HEK293 (cell line): Measurements from ENCODE around the gene CTPS1.

Source experiments
- CTCF ChIA-PET: fragments of 350-600 bp; formaldehyde crosslinking; extraction: SDS; loops from one replicate; lab custom pipeline; 2021; ENCODE audit warnings: antibody characterized with exemption; lab: Yijun Ruan, JAX
- POLR2A ChIA-PET: fragments of 300-600 bp; formaldehyde crosslinking; extraction: SDS; loops from one replicate; lab custom pipeline; 2020; ENCODE audit warnings: antibody characterized with exemption, inconsistent platforms; lab: Yijun Ruan, JAX
- H3K27ac ChIP-seq: fragments of 200-500 bp; sonication (Bioruptor generic); 2 replicates; pipeline ENCODE4 v1.5.1; 2014; ENCODE audit warnings: low read depth, low read length, control low read depth, inconsistent platforms; ENCODE audit errors: extremely low read depth
- H3K36me3 ChIP-seq, 2 experiments: fragments of 200-500 bp in 1 of 2; sonication (Bioruptor generic) in 1 of 2; 1 replicate in 1 of 2; 2 replicates in 1 of 2; pipeline ENCODE4 v1.5.1; 2014 to 2017; ENCODE audit warnings: inconsistent platforms in 2 of 2, low read length in 2 of 2; ENCODE audit not compliant: control insufficient read depth in 2 of 2, insufficient read depth in 1 of 2
- H3K4me1 ChIP-seq: fragments of 200-500 bp; sonication (Bioruptor generic); 2 replicates; pipeline ENCODE4 v1.5.1; 2014; ENCODE audit warnings: mild to moderate bottlenecking, low read length, inconsistent platforms; ENCODE audit not compliant: control insufficient read depth, insufficient read depth
- H3K4me3 ChIP-seq: 2 replicates; pipeline ENCODE4 v1.5.1; 2011; ENCODE audit warnings: low read depth, mild to moderate bottlenecking, control low read depth, low read length, moderate library complexity
- H3K9me3 ChIP-seq: fragments of 200-500 bp; sonication (Bioruptor generic); 2 replicates; pipeline ENCODE4 v1.5.1; 2014; ENCODE audit warnings: low read depth, low read length, inconsistent platforms; ENCODE audit not compliant: control insufficient read depth, insufficient read depth
- HOXD13 ChIP-seq: sonication (generic); formaldehyde crosslinking; IDR thresholded peaks from 2 replicates; pipeline ENCODE4 v1.8.0; 2022; ENCODE audit warnings: missing genetic modification reagents, borderline replicate concordance
- KLF9 ChIP-seq: fragments of 450-650 bp; formaldehyde crosslinking; IDR thresholded peaks from 2 replicates; pipeline ENCODE4 v1.5.1; 2016; ENCODE audit warnings: missing biosample characterization, missing genetic modification characterization, low read depth
- MZF1 ChIP-seq: fragments of 450-650 bp; formaldehyde crosslinking; IDR thresholded peaks from 2 replicates; pipeline ENCODE4 v1.5.1; 2017; ENCODE audit warnings: missing biosample characterization, missing genetic modification characterization, borderline replicate concordance
- OSR2 ChIP-seq: fragments of 450-650 bp; formaldehyde crosslinking; IDR thresholded peaks from 2 replicates; pipeline ENCODE4 v1.5.1; 2016; ENCODE audit warnings: missing biosample characterization, missing genetic modification characterization
- SCRT1 ChIP-seq: fragments of 450-650 bp; formaldehyde crosslinking; IDR thresholded peaks from 2 replicates; pipeline ENCODE4 v1.5.1; 2016; ENCODE audit warnings: missing biosample characterization, missing genetic modification characterization, borderline replicate concordance
- TRIM28 ChIP-seq: IDR thresholded peaks from 2 replicates; pipeline ENCODE4 v1.6.1; 2011; ENCODE audit warnings: low read length, control low read depth, borderline replicate concordance
- ZBTB1 ChIP-seq: fragments of 450-650 bp; formaldehyde crosslinking; IDR thresholded peaks from 2 replicates; pipeline ENCODE4 v1.5.1; 2016; ENCODE audit warnings: missing biosample characterization, missing genetic modification characterization
- ZNF133 ChIP-seq: fragments of 450-650 bp; formaldehyde crosslinking; IDR thresholded peaks from 2 replicates; pipeline ENCODE4 v1.5.1; 2016; ENCODE audit warnings: missing biosample characterization, missing genetic modification characterization
- ZNF138 ChIP-seq: fragments of 450-650 bp; formaldehyde crosslinking; IDR thresholded peaks from 2 replicates; pipeline ENCODE4 v1.5.1; 2016; ENCODE audit warnings: missing biosample characterization, missing genetic modification characterization, borderline replicate concordance
- ZNF211 ChIP-seq: fragments of 450-650 bp; formaldehyde crosslinking; IDR thresholded peaks from 2 replicates; pipeline ENCODE4 v1.5.1; 2016; ENCODE audit warnings: low read depth, missing biosample characterization, missing genetic modification characterization
- ZNF274 ChIP-seq, 2 experiments: fragments of 200-500 bp in 1 of 2; fragments of 450-650 bp in 1 of 2; sonication (Bioruptor generic) in 1 of 2; formaldehyde crosslinking in 1 of 2; IDR thresholded peaks; 2 replicates each; pipeline versions ENCODE4 v1.5.1 to v1.6.1; 2014 to 2016; ENCODE audit warnings: borderline replicate concordance in 1 of 2, inconsistent platforms in 1 of 2, low read length in 1 of 2, missing biosample characterization in 1 of 2, missing genetic modification characterization in 1 of 2
- ZNF324 ChIP-seq: fragments of 450-650 bp; formaldehyde crosslinking; IDR thresholded peaks from 2 replicates; pipeline ENCODE4 v1.5.1; 2016; ENCODE audit warnings: missing biosample characterization, missing genetic modification characterization
- ZNF341 ChIP-seq: fragments of 450-650 bp; formaldehyde crosslinking; IDR thresholded peaks from 2 replicates; pipeline ENCODE4; 2016; ENCODE audit warnings: low read depth, missing biosample characterization, missing genetic modification characterization
- ZNF404 ChIP-seq: fragments of 450-650 bp; formaldehyde crosslinking; IDR thresholded peaks from 2 replicates; pipeline ENCODE4 v1.5.1; 2017; ENCODE audit warnings: missing biosample characterization, missing genetic modification characterization
- ZNF548 ChIP-seq: fragments of 450-650 bp; formaldehyde crosslinking; IDR thresholded peaks from 2 replicates; pipeline ENCODE4 v1.5.1; 2016; ENCODE audit warnings: missing biosample characterization, missing genetic modification characterization
- ZNF555 ChIP-seq: fragments of 450-650 bp; formaldehyde crosslinking; conservative IDR thresholded peaks from 2 replicates; pipeline ENCODE4 v1.5.1; 2017; ENCODE audit warnings: missing biosample characterization, mild to moderate bottlenecking, missing genetic modification characterization, inconsistent platforms
- ZNF560 ChIP-seq: fragments of 450-650 bp; formaldehyde crosslinking; IDR thresholded peaks from 2 replicates; pipeline ENCODE4 v1.5.1; 2017; ENCODE audit warnings: missing biosample characterization, missing genetic modification characterization, borderline replicate concordance
- ZNF561 ChIP-seq: fragments of 450-650 bp; IDR thresholded peaks from 2 replicates; pipeline ENCODE4 v1.5.1; 2018; ENCODE audit warnings: missing biosample characterization, missing genetic modification characterization, borderline replicate concordance
- ZNF624 ChIP-seq: fragments of 450-650 bp; formaldehyde crosslinking; IDR thresholded peaks from 2 replicates; pipeline ENCODE4 v1.5.1; 2017; ENCODE audit warnings: missing biosample characterization, missing genetic modification characterization
- ZNF658 ChIP-seq: fragments of 450-650 bp; formaldehyde crosslinking; IDR thresholded peaks from 2 replicates; pipeline ENCODE4; 2016; ENCODE audit warnings: missing biosample characterization, missing genetic modification characterization
- ZNF785 ChIP-seq: fragments of 450-650 bp; formaldehyde crosslinking; IDR thresholded peaks from 2 replicates; pipeline ENCODE4 v1.5.1; 2016; ENCODE audit warnings: missing biosample characterization, missing genetic modification characterization
- TF ChIP-seq, protein P1 (sequence below): fragments of 450-650 bp; formaldehyde crosslinking; IDR thresholded peaks from 2 replicates; pipeline ENCODE4 v1.5.1; 2016; ENCODE audit warnings: missing biosample characterization, missing genetic modification characterization
- TF ChIP-seq, protein P2 (sequence below): fragments of 450-650 bp; formaldehyde crosslinking; IDR thresholded peaks from 2 replicates; pipeline ENCODE4 v1.5.1; 2016; ENCODE audit warnings: missing biosample characterization, missing genetic modification characterization
- TF ChIP-seq, protein P3 (sequence below): fragments of 450-650 bp; formaldehyde crosslinking; IDR thresholded peaks from 2 replicates; pipeline ENCODE4 v1.5.1; 2016; ENCODE audit warnings: missing biosample characterization, missing genetic modification characterization
- TF ChIP-seq, protein P4 (sequence below): fragments of 450-650 bp; formaldehyde crosslinking; IDR thresholded peaks from 2 replicates; pipeline ENCODE4 v1.5.1; 2016; ENCODE audit warnings: missing biosample characterization, missing genetic modification characterization, low read depth
- TF ChIP-seq, protein P5 (sequence below): fragments of 450-650 bp; formaldehyde crosslinking; optimal IDR thresholded peaks from 2 replicates; pipeline ENCODE3; 2016; ENCODE audit warnings: missing biosample characterization, mild to moderate bottlenecking, missing genetic modification characterization

The CTPS1 gene

DNA sequence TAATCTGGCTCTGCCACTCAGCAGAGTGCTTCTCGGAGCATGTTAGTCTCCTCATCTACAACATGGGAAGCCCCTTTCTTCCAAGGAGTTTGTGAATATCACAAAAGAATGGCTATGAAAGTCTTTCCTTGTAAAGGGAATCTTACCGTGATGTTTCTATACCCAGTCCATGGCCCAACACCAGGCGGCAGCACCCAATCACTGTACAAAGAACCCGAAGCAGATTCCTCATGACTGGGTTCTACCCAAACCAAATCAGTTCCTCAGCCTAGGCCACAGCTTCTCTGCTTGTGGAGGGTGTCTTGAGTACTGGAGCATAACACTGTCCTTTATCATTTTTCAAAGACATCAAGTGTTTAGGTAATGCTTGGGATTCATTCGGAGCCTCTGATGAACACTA lies 58.6 kb downstream of the CTPS1 start (continued):
- TF ChIP-seq ZNF138 (tag by site-specific recombination) (no peak), ZNF133 (tag by site-specific recombination) (no peak), SCRT1 (no peak), ZNF555 (tag by site-specific recombination) (no peak), ZNF274 (IDR thresholded peaks at IDR 0.05; ENCODE audit: low read length) (no peak), ZNF274 (tag by site-specific recombination; IDR thresholded peaks at IDR 0.05; ENCODE audit: borderline replicate concordance) (no peak), TRIM28 (no peak), ZNF561 (tag by site-specific recombination) (no peak), ZNF624 (tag by site-specific recombination) (no peak), ZNF548 (no peak)
- TF ChIP-seq, protein P1, sequence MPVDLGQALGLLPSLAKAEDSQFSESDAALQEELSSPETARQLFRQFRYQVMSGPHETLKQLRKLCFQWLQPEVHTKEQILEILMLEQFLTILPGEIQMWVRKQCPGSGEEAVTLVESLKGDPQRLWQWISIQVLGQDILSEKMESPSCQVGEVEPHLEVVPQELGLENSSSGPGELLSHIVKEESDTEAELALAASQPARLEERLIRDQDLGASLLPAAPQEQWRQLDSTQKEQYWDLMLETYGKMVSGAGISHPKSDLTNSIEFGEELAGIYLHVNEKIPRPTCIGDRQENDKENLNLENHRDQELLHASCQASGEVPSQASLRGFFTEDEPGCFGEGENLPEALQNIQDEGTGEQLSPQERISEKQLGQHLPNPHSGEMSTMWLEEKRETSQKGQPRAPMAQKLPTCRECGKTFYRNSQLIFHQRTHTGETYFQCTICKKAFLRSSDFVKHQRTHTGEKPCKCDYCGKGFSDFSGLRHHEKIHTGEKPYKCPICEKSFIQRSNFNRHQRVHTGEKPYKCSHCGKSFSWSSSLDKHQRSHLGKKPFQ (tag by site-specific recombination) = no peak

DNA sequence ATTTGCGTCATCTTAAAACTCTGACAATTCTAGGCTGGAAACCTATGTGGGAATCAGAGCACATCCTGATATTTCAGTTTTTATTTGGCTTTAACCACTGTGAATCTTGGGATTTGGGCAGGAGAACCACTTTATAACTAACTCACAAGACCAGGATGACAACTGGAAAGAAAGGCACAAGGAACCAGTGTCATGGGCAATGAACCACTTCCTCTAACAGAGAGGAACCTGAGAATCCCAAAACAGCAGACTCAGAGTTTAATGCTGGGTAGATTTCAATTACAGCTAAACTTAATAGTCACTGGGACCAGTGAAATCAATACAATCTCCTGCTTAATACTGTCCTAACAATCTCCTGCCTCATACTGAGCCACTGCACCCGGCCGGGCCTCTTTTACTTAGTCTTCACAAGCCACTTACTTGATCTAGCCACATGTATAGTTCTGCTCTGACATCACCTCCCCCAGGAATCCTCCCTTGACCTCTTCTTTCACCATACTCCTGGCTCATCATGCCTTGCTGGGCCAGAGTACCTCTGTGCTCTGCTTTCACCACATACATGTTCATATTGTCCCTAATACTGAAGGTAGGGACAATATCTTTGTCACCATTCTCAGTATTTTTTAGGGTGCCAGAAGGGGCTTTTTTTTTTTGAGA lies 62.2 kb downstream of the CTPS1 start:
- H3K4me3 ChIP-seq = no peak overlapping the region
- H3K9me3 ChIP-seq = no peaks in the 10 kb centered on the region
- TF ChIP-seq OSR2 (tag by site-specific recombination) (no peak), ZBTB1 (tag by site-specific recombination) (no peak), ZNF785 (tag by site-specific recombination) (no peak), KLF9 (tag by site-specific recombination) (no peak)
- TF ChIP-seq, protein P2, sequence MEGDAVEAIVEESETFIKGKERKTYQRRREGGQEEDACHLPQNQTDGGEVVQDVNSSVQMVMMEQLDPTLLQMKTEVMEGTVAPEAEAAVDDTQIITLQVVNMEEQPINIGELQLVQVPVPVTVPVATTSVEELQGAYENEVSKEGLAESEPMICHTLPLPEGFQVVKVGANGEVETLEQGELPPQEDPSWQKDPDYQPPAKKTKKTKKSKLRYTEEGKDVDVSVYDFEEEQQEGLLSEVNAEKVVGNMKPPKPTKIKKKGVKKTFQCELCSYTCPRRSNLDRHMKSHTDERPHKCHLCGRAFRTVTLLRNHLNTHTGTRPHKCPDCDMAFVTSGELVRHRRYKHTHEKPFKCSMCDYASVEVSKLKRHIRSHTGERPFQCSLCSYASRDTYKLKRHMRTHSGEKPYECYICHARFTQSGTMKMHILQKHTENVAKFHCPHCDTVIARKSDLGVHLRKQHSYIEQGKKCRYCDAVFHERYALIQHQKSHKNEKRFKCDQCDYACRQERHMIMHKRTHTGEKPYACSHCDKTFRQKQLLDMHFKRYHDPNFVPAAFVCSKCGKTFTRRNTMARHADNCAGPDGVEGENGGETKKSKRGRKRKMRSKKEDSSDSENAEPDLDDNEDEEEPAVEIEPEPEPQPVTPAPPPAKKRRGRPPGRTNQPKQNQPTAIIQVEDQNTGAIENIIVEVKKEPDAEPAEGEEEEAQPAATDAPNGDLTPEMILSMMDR (tag by site-specific recombination) = no peak
- TF ChIP-seq, protein P3, sequence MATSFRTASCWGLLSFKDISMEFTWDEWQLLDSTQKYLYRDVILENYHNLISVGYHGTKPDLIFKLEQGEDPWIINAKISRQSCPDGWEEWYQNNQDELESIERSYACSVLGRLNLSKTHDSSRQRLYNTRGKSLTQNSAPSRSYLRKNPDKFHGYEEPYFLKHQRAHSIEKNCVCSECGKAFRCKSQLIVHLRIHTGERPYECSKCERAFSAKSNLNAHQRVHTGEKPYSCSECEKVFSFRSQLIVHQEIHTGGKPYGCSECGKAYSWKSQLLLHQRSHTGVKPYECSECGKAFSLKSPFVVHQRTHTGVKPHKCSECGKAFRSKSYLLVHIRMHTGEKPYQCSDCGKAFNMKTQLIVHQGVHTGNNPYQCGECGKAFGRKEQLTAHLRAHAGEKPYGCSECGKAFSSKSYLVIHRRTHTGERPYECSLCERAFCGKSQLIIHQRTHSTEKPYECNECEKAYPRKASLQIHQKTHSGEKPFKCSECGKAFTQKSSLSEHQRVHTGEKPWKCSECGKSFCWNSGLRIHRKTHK (tag by site-specific recombination) = no peak
- H3K4me1 ChIP-seq = no peaks in the 10 kb centered on the region
- ChIA-PET CTCF (interaction anchor here (0.5 kb wide), 1 partner anchor 237 kb away, joined by 3 read pairs; no protein-coding TSS in a partner anchor), POLR2A (interaction anchor here (0.5 kb wide), 1 partner anchor 127 kb away, joined by 5 read pairs; no protein-coding TSS in a partner anchor)
- H3K27ac ChIP-seq = no peak overlapping the region
- peaks cover 4 to 85% of the 10 kb centered on the region in 2 experiments for H3K36me3 ChIP-seq

DNA sequence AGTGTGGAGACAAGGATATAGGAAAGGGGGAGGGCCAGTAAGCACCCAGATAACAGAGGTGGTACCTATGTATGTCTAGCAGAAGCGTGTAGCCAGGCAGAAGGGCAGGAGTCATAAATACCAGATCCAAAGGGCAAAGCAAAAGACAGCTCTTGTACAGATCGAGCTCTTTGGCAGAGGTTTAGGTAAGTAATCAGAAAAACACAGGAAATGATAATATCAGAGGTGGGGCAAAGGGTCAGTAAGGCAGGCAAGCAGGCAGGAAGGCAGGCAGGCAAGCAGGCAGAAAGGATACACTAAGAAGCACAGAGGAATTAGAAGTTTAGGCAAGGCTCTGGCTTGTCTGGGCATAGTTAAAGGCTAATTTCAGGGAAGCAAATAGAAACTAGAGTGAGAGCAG lies 64.7 kb downstream of the CTPS1 start:
- H3K27ac ChIP-seq = no peak overlapping the region
- peaks cover 4 to 82% of the 10 kb centered on the region in 2 experiments for H3K36me3 ChIP-seq
- ChIA-PET POLR2A (no interaction called here), CTCF (no interaction called here)
- no peaks in the 10 kb centered on the region for H3K9me3 ChIP-seq
- H3K4me1 ChIP-seq = no peaks in the 10 kb centered on the region
- no peak overlapping the region for H3K4me3 ChIP-seq
- TF ChIP-seq ZNF211 (tag by site-specific recombination) (no peak), ZNF404 (tag by site-specific recombination) (no peak), ZNF341 (tag by site-specific recombination) (no peak), MZF1 (tag by site-specific recombination) (no peak), ZNF658 (tag by site-specific recombination) (no peak), HOXD13 (no peak), ZNF560 (no peak), TRIM28 (no peak), ZNF324 (tag by site-specific recombination) (no peak)
- TF ChIP-seq, protein P4, sequence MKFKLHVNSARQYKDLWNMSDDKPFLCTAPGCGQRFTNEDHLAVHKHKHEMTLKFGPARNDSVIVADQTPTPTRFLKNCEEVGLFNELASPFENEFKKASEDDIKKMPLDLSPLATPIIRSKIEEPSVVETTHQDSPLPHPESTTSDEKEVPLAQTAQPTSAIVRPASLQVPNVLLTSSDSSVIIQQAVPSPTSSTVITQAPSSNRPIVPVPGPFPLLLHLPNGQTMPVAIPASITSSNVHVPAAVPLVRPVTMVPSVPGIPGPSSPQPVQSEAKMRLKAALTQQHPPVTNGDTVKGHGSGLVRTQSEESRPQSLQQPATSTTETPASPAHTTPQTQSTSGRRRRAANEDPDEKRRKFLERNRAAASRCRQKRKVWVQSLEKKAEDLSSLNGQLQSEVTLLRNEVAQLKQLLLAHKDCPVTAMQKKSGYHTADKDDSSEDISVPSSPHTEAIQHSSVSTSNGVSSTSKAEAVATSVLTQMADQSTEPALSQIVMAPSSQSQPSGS = no peak
- TF ChIP-seq, protein P5, sequence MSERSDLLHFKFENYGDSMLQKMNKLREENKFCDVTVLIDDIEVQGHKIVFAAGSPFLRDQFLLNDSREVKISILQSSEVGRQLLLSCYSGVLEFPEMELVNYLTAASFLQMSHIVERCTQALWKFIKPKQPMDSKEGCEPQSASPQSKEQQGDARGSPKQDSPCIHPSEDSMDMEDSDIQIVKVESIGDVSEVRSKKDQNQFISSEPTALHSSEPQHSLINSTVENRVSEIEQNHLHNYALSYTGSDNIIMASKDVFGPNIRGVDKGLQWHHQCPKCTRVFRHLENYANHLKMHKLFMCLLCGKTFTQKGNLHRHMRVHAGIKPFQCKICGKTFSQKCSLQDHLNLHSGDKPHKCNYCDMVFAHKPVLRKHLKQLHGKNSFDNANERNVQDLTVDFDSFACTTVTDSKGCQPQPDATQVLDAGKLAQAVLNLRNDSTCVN (tag by site-specific recombination) = no peak
